GM12878 (cell line): ENCODE measurements around the gene ANKRD16. TPM values are rescaled to one million over a fixed set of nuclear protein-coding genes. Genes with fewer than 3 reads are reported as not detected.
A peak's percentile ranks its signal among the peaks of the same experiment; 100 is the strongest.

Source experiments
- ASH2L ChIP-seq: fragments of 300-600, 200-600 bp; sonication (generic); IDR thresholded peaks from 2 replicates; pipeline ENCODE4 v1.6.1; 2017; ENCODE audit warnings: low read depth, mild to moderate bottlenecking, borderline replicate concordance
- BCL11A ChIP-seq: IDR thresholded peaks from 2 replicates; pipeline ENCODE4 v1.6.1; 2011; ENCODE audit warnings: low read depth, low read length
- CHD1 ChIP-seq: IDR thresholded peaks from 2 replicates; pipeline ENCODE4 v1.6.1; 2012; ENCODE audit warnings: low read depth, low read length, improper control_type of control experiment
- CHD4 ChIP-seq: fragments of 200-600 bp; sonication (generic); IDR thresholded peaks from 2 replicates; pipeline ENCODE4 v1.6.1; 2016; ENCODE audit warnings: mild to moderate bottlenecking
- ESRRA ChIP-seq: IDR thresholded peaks from 2 replicates; pipeline ENCODE4 v1.6.1; 2012; ENCODE audit warnings: mild to moderate bottlenecking, low read length, improper control_type of control experiment
- FOXM1 ChIP-seq: IDR thresholded peaks from 2 replicates; pipeline ENCODE4 v1.6.1; 2012; ENCODE audit warnings: low read depth, mild to moderate bottlenecking, inconsistent platforms, low read length, moderate library complexity
- KDM1A ChIP-seq: fragments of 200-600 bp; sonication (generic); IDR thresholded peaks from 2 replicates; pipeline ENCODE4 v1.6.1; 2016; ENCODE audit warnings: borderline replicate concordance
- SREBF2 ChIP-seq: IDR thresholded peaks from 2 replicates; pipeline ENCODE4 v1.6.1; 2012; ENCODE audit warnings: mild to moderate bottlenecking, low read length
- TCF7 ChIP-seq: IDR thresholded peaks from 2 replicates; pipeline ENCODE4 v1.6.1; 2014; ENCODE audit warnings: antibody characterized with exemption, borderline replicate concordance
- ZBTB4 ChIP-seq: fragments of 450-650 bp; formaldehyde crosslinking; IDR thresholded peaks from 2 replicates; pipeline ENCODE4 v1.4.0; 2022; ENCODE audit warnings: mild to moderate bottlenecking, moderate library complexity
- ZSCAN29 ChIP-seq: fragments of 450-650 bp; IDR thresholded peaks from 2 replicates; pipeline ENCODE4 v1.6.1; 2017; ENCODE audit warnings: mild to moderate bottlenecking, moderate library complexity
- polyA plus RNA-seq, 11 experiments: library from polyadenylated mRNA; depleted of rRNA in 4 of 11; unstranded in 6 of 11; stranded (reverse) in 5 of 11; fragments of >200 nt; fragmentation: Nextera tagmentation in 4 of 11; fragmentation: Illumina TruSeq in 1 of 11; extraction: Ambion mirVana in 4 of 11; extraction: Trizol in 1 of 11; gene quantifications; 1 replicate in 1 of 11; 2 replicates in 10 of 11; pipeline versions ENCODE4 v1.2.1 to v1.2.3, GENCODE V29; 2011 to 2016; ENCODE audit warnings: inconsistent platforms in 2 of 11, missing spikeins in 2 of 11, low read depth in 1 of 11
- total RNA-seq, 4 experiments: library from RNA; depleted of rRNA in 3 of 4; stranded (reverse); fragments of >200 nt in 3 of 4; fragmentation: Illumina TruSeq in 1 of 4; extraction: Trizol in 1 of 4; gene quantifications; 2 replicates each; pipeline versions ENCODE4 v1.2.1 to v1.2.3, GENCODE V29; 2013 to 2021

ANKRD16 gene
- total and polyA plus RNA-seq, 10 of the 15 experiments (the other 5 are each of a cell fraction or from before 2014, with no cell fraction given), result 0.57 to 13.6 (median 4.4) TPM

DNA sequence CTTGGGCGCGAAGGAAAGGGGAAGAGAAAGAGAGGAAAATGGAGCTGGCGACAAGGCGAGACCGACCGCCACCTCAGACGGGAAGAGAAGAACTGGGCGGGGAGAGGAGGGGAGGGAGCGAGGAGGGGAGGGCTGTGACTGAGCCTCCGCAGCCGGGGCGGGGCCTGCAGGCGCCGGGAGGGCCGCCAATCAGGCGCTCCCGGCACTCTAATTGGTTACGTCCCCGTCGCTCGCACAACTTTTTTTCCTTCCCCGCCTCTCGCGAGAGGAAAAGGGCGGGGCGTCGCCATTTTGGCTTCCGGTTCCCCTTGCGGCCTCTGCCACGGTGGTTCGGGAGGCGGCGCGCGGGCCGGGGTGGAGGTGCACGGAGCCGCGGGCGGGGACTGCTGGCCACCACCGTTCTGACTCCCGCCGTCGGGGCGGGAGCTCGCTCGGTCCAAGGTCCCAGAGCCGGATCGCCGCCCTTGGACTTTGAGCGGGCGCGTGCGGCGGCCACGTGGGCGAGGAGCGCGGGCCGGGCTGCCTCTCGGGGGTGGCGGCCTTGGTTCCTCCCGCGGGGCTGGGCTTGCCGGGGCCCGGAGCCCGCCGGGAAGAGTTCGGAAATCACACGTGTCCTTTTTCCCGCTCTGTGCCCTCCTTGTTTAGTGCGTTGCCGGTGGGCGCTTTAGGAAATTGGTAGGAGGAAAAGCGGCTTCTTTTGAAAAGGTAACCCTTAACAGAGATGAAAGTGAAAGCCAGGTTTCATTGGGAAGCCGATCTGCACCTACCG is 76.2 kb downstream of the ANKRD16 start, which contains the start of gene GDI2 (continued):
- peak; percentile 97; the same call in 1 of the 2 replicates for TF ChIP-seq ASH2L
- no peak for TF ChIP-seq SREBF2
- peak; percentile 58; the same call in 1 of the 2 replicates for TF ChIP-seq ESRRA
- TF ChIP-seq CHD4, result no peak
- TF ChIP-seq BCL11A, result no peak
- 0 out of 2 replicates have a peak, but pooled peaks have one; percentile 48 for TF ChIP-seq CHD1
- no peak for TF ChIP-seq FOXM1
- TF ChIP-seq ZBTB4, result no peak
- TF ChIP-seq TCF7, result no peak
- TF ChIP-seq ZSCAN29, result no peak
- no peak for TF ChIP-seq KDM1A
- TF ChIP-seq, all 136 proteins: peak for 74
